GM18870 (cell line): ENCODE results near the gene PRIM2.
"Not testable (repeated sequence)": the region's sequence is repeated elsewhere in the genome, so short reads cannot be mapped to it uniquely, and the experiment has no call there.

Experiments
- ATAC-seq: cut with Tn5 transposase; IDR thresholded peaks from one replicate; pipeline ENCODE4 v1.9.1; 2021; ENCODE audit warnings: moderate library complexity; ENCODE audit not compliant: unreplicated experiment

The PRIM2 gene

GRCh38 chr6:57496251-57496650 is 178.8 kb downstream of the PRIM2 start:
- ATAC-seq: not testable (repeated sequence)

GRCh38 chr6:57500368-57501021 is 183.1 kb downstream of the PRIM2 start:
- not testable (repeated sequence) for ATAC-seq

GRCh38 chr6:57502387-57502786 is 185.0 kb downstream of the PRIM2 start:
- not testable (repeated sequence) for ATAC-seq

GRCh38 chr6:57505251-57505650 is 187.8 kb downstream of the PRIM2 start:
- not testable (repeated sequence) for ATAC-seq

GRCh38 chr6:57510390-57510789 is 193.0 kb downstream of the PRIM2 start:
- not testable (repeated sequence) for ATAC-seq

GRCh38 chr6:57515171-57515570 is 197.7 kb downstream of the PRIM2 start:
- ATAC-seq: not testable (repeated sequence)

- ATAC-seq: not testable (repeated sequence)
Measured at GRCh38 chr6:57515845-57516244, 198.4 kb downstream of the PRIM2 start.

GRCh38 chr6:57516776-57517175 is 199.3 kb downstream of the PRIM2 start:
- not testable (repeated sequence) for ATAC-seq

- ATAC-seq: not testable (repeated sequence)
Measured at GRCh38 chr6:57519198-57519597, 201.8 kb downstream of the PRIM2 start.

- not testable (repeated sequence) for ATAC-seq
Measured at GRCh38 chr6:57521085-57521484, 203.7 kb downstream of the PRIM2 start.

GRCh38 chr6:57523221-57523620 is 205.8 kb downstream of the PRIM2 start:
- not testable (repeated sequence) for ATAC-seq

- ATAC-seq: not testable (repeated sequence)
Measured at GRCh38 chr6:57529755-57530154, 212.3 kb downstream of the PRIM2 start.

GRCh38 chr6:57532660-57533059 is 215.2 kb downstream of the PRIM2 start:
- not testable (repeated sequence) for ATAC-seq

GRCh38 chr6:57535121-57535520 is 217.7 kb downstream of the PRIM2 start:
- not testable (repeated sequence) for ATAC-seq

- peak; percentile 79 for ATAC-seq
Measured at GRCh38 chr6:57535994-57536393, 218.6 kb downstream of the PRIM2 start.

GRCh38 chr6:57537916-57538315 is 220.5 kb downstream of the PRIM2 start:
- not testable (repeated sequence) for ATAC-seq

- ATAC-seq: not testable (repeated sequence)
Measured at GRCh38 chr6:57551961-57552360, 234.5 kb downstream of the PRIM2 start.

GRCh38 chr6:57557855-57558254 is 240.4 kb downstream of the PRIM2 start:
- ATAC-seq: not testable (repeated sequence)

GRCh38 chr6:57559170-57559569 is 241.7 kb downstream of the PRIM2 start:
- ATAC-seq: not testable (repeated sequence)

- ATAC-seq: not testable (repeated sequence)
Measured at GRCh38 chr6:57562233-57562632, 244.8 kb downstream of the PRIM2 start.

- not testable (repeated sequence) for ATAC-seq
Measured at GRCh38 chr6:57572119-57572518, 254.7 kb downstream of the PRIM2 start.

- not testable (repeated sequence) for ATAC-seq
Measured at GRCh38 chr6:57572844-57573243, 255.4 kb downstream of the PRIM2 start.

GRCh38 chr6:57577023-57577422 is 259.6 kb downstream of the PRIM2 start:
- ATAC-seq: not testable (repeated sequence)
